Adrenal gland (tissue), 5 donors: ENCODE measurements around the gene RPS6KA2.

Experiments used
- CTCF ChIP-seq, 6 experiments: fragments of 450-650 bp in 4 of 6; fragments of 200-600 bp in 2 of 6; sonication (generic) in 1 of 6; IDR thresholded peaks; 1 replicate in 5 of 6; 2 replicates in 1 of 6; pipeline versions ENCODE4 v1.5.1 to v1.8.0; 2016 to 2021; ENCODE audit warnings: antibody characterized with exemption in 6 of 6, mild to moderate bottlenecking in 2 of 6, moderate library complexity in 1 of 6
- POLR2A ChIP-seq, 2 donors: fragments of 450-650 bp; IDR thresholded peaks; one replicate each; pipeline ENCODE4 v1.6.1; 2017; ENCODE audit warnings: antibody characterized with exemption in 2 of 2, mild to moderate bottlenecking in 2 of 2, moderate library complexity in 1 of 2
- donor health status: DM: no; HTN: no; CAD: no.

- no peak for TF ChIP-seq CTCF (IDR thresholded peaks at IDR 0.05)
- TF ChIP-seq POLR2A (IDR thresholded peaks at IDR 0.05), result no peak
These were observed 31.7 kb upstream of the RPS6KA2 start for GRCh38 chr6:166658792-166659150.
